Retina (tissue), 1 donor: ENCODE measurements around the gene MAP1B.
"Not testable (repeated sequence)": the region's sequence is repeated elsewhere in the genome, so short reads cannot be mapped to it uniquely, and the experiment has no call there.

Experiments used
- DNase-seq: peaks from one replicate; pipeline ENCODE4 v3.0.0-alpha.2; 2016

The MAP1B gene

GRCh38 chr5:72107131-72107900, at the start of gene MAP1B:
MAP1B (plus strand) TSS chr5:72107475; CDS start chr5:72107532, 57 bp downstream.
- peak; percentile 96 for DNase-seq

- DNase-seq: no peak
Observed at GRCh38 chr5:72057816-72058215, 49.5 kb upstream of the MAP1B start.

GRCh38 chr5:72063219-72063819, 44.0 kb upstream of the MAP1B start:
- DNase-seq: no peak

- DNase-seq: peak; percentile 55
Observed at GRCh38 chr5:72064801-72065570, 42.3 kb upstream of the MAP1B start.

GRCh38 chr5:72065751-72066255, 41.5 kb upstream of the MAP1B start:
- peak; percentile 86 for DNase-seq

- DNase-seq: no peak
Observed at GRCh38 chr5:72066705-72067107, 40.6 kb upstream of the MAP1B start.

- DNase-seq: no peak
Observed at GRCh38 chr5:72067682-72068470, 39.4 kb upstream of the MAP1B start.

GRCh38 chr5:72070529-72070928, 36.7 kb upstream of the MAP1B start:
- DNase-seq: no peak

- DNase-seq: no peak
Observed at GRCh38 chr5:72071906-72072305, 35.4 kb upstream of the MAP1B start.

GRCh38 chr5:72074251-72074650, 33.0 kb upstream of the MAP1B start:
- peak; percentile 54 for DNase-seq

- DNase-seq: no peak
Observed at GRCh38 chr5:72075461-72075860, 31.8 kb upstream of the MAP1B start.

GRCh38 chr5:72076621-72077300, 30.5 kb upstream of the MAP1B start:
- DNase-seq: no peak

GRCh38 chr5:72077390-72077789, 29.9 kb upstream of the MAP1B start:
- DNase-seq: no peak

- DNase-seq: no peak
Observed at GRCh38 chr5:72079288-72079687, 28.0 kb upstream of the MAP1B start.

- DNase-seq: no peak
Observed at GRCh38 chr5:72082048-72082447, 25.2 kb upstream of the MAP1B start.

GRCh38 chr5:72084876-72085275, 22.4 kb upstream of the MAP1B start:
- DNase-seq: no peak

GRCh38 chr5:72085319-72085718, 22.0 kb upstream of the MAP1B start:
- DNase-seq: no peak

GRCh38 chr5:72089713-72090112, 17.6 kb upstream of the MAP1B start:
- not testable (repeated sequence) for DNase-seq

- no peak for DNase-seq
Observed at GRCh38 chr5:72092074-72092473, 15.2 kb upstream of the MAP1B start.

- DNase-seq: no peak
Observed at GRCh38 chr5:72093217-72093616, 14.1 kb upstream of the MAP1B start.

- DNase-seq: no peak
Observed at GRCh38 chr5:72093824-72094223, 13.5 kb upstream of the MAP1B start.

- DNase-seq: no peak
Observed at GRCh38 chr5:72096602-72097188, 10.6 kb upstream of the MAP1B start.
